ENCODE measurements around the gene BICC1. TPM values are rescaled to one million over a fixed set of nuclear protein-coding genes. Genes with fewer than 3 reads are reported as not detected.

The BICC1 gene
- total RNA-seq, 3 donors from 2014 or later: not detected

GRCh38 chr10:58647376-58648112, 134.9 kb downstream of the BICC1 start:
- H3K36me3 Mint-ChIP-seq (ENCODE audit: insufficient read depth): no peaks in the 10 kb centered on the region
- ATAC-seq (no peak), DNase-seq (no peak)
- H3K4me3 Mint-ChIP-seq: no peak overlapping the region
- H3K27me3 Mint-ChIP-seq (ENCODE audit: low read depth): no peaks in the 10 kb centered on the region
- no peaks in the 10 kb centered on the region for H3K9me3 Mint-ChIP-seq
- no peaks in the 10 kb centered on the region for H3K4me1 Mint-ChIP-seq (ENCODE audit: low read depth)

GRCh38 chr10:58648131-58648530, 135.5 kb downstream of the BICC1 start:
- Mint-ChIP-seq H3K9me3 (no peaks in the 10 kb centered on the region), H3K4me1 (ENCODE audit: low read depth) (no peaks in the 10 kb centered on the region), H3K36me3 (ENCODE audit: insufficient read depth) (no peaks in the 10 kb centered on the region), H3K27me3 (ENCODE audit: low read depth) (no peaks in the 10 kb centered on the region), H3K4me3 (no peak overlapping the region)
- DNase-seq (no peak), ATAC-seq (no peak)

- Mint-ChIP-seq H3K36me3 (ENCODE audit: insufficient read depth) (no peaks in the 10 kb centered on the region), H3K4me1 (ENCODE audit: low read depth) (no peaks in the 10 kb centered on the region), H3K27me3 (ENCODE audit: low read depth) (no peaks in the 10 kb centered on the region), H3K4me3 (no peak overlapping the region), H3K9me3 (no peaks in the 10 kb centered on the region)
- ATAC-seq (no peak), DNase-seq (no peak)
These were observed 138.4 kb downstream of the BICC1 start for GRCh38 chr10:58651040-58651439.

GRCh38 chr10:58651742-58652141, 139.1 kb downstream of the BICC1 start:
- Mint-ChIP-seq H3K9me3 (no peaks in the 10 kb centered on the region), H3K4me1 (ENCODE audit: low read depth) (no peaks in the 10 kb centered on the region), H3K4me3 (no peak overlapping the region), H3K27me3 (ENCODE audit: low read depth) (no peaks in the 10 kb centered on the region), H3K36me3 (ENCODE audit: insufficient read depth) (no peaks in the 10 kb centered on the region)
- DNase-seq: no peak
- ATAC-seq: no peak

GRCh38 chr10:58653139-58653538, 140.5 kb downstream of the BICC1 start:
- DNase-seq (no peak), ATAC-seq (no peak)
- no peaks in the 10 kb centered on the region for H3K4me1 Mint-ChIP-seq (ENCODE audit: low read depth)
- H3K36me3 Mint-ChIP-seq (ENCODE audit: insufficient read depth): no peaks in the 10 kb centered on the region
- H3K27me3 Mint-ChIP-seq (ENCODE audit: low read depth): no peaks in the 10 kb centered on the region
- H3K9me3 Mint-ChIP-seq: no peaks in the 10 kb centered on the region
- no peak overlapping the region for H3K4me3 Mint-ChIP-seq

GRCh38 chr10:58660575-58661255, 148.0 kb downstream of the BICC1 start:
- Mint-ChIP-seq H3K9me3 (peaks cover 19% of the 10 kb centered on the region), H3K4me1 (ENCODE audit: low read depth) (peaks cover 2% of the 10 kb centered on the region), H3K36me3 (ENCODE audit: insufficient read depth) (no peaks in the 10 kb centered on the region), H3K27me3 (ENCODE audit: low read depth) (no peaks in the 10 kb centered on the region), H3K4me3 (no peak overlapping the region)
- DNase-seq (no peak), ATAC-seq (no peak)

GRCh38 chr10:58661336-58661735, 148.7 kb downstream of the BICC1 start:
- Mint-ChIP-seq H3K4me3 (no peak overlapping the region), H3K4me1 (ENCODE audit: low read depth) (peaks cover 6% of the 10 kb centered on the region), H3K27me3 (ENCODE audit: low read depth) (no peaks in the 10 kb centered on the region), H3K9me3 (peaks cover 19% of the 10 kb centered on the region), H3K36me3 (ENCODE audit: insufficient read depth) (no peaks in the 10 kb centered on the region)
- no peak for DNase-seq
- ATAC-seq: no peak

- H3K27me3 Mint-ChIP-seq (ENCODE audit: low read depth): no peaks in the 10 kb centered on the region
- peaks cover 19% of the 10 kb centered on the region for H3K9me3 Mint-ChIP-seq
- ATAC-seq (no peak), DNase-seq (no peak)
- H3K4me1 Mint-ChIP-seq (ENCODE audit: low read depth): peaks cover 10% of the 10 kb centered on the region
- no peak overlapping the region for H3K4me3 Mint-ChIP-seq
- no peaks in the 10 kb centered on the region for H3K36me3 Mint-ChIP-seq (ENCODE audit: insufficient read depth)
These were observed 149.2 kb downstream of the BICC1 start for GRCh38 chr10:58661902-58662301.

GRCh38 chr10:58662314-58662713, 149.6 kb downstream of the BICC1 start:
- H3K4me3 Mint-ChIP-seq: no peak overlapping the region
- H3K9me3 Mint-ChIP-seq: peaks cover 19% of the 10 kb centered on the region
- H3K4me1 Mint-ChIP-seq (ENCODE audit: low read depth): peaks cover 10% of the 10 kb centered on the region
- DNase-seq (no peak), ATAC-seq (no peak)
- H3K27me3 Mint-ChIP-seq (ENCODE audit: low read depth): no peaks in the 10 kb centered on the region
- no peaks in the 10 kb centered on the region for H3K36me3 Mint-ChIP-seq (ENCODE audit: insufficient read depth)

GRCh38 chr10:58665361-58665760, 152.7 kb downstream of the BICC1 start:
- H3K9me3 Mint-ChIP-seq: peaks cover 19% of the 10 kb centered on the region
- ATAC-seq: no peak
- H3K4me3 Mint-ChIP-seq: no peak overlapping the region

GRCh38 chr10:58666024-58666423, 153.4 kb downstream of the BICC1 start:
- H3K4me1 Mint-ChIP-seq (ENCODE audit: low read depth): peaks cover 10% of the 10 kb centered on the region
- no peaks in the 10 kb centered on the region for H3K27me3 Mint-ChIP-seq (ENCODE audit: low read depth)
- peak overlapping the region; percentile 54 for H3K4me3 Mint-ChIP-seq
- ATAC-seq (peak in 1 of 2 donors; percentile 32), DNase-seq (no peak)
- H3K9me3 Mint-ChIP-seq: peaks cover 19% of the 10 kb centered on the region
- H3K36me3 Mint-ChIP-seq (ENCODE audit: insufficient read depth): no peaks in the 10 kb centered on the region

More at GRCh38 chr10:58665361-58665760, 152.7 kb downstream of the BICC1 start:
- no peak for DNase-seq
- peaks cover 10% of the 10 kb centered on the region for H3K4me1 Mint-ChIP-seq (ENCODE audit: low read depth)
- no peaks in the 10 kb centered on the region for H3K27me3 Mint-ChIP-seq (ENCODE audit: low read depth)
- no peaks in the 10 kb centered on the region for H3K36me3 Mint-ChIP-seq (ENCODE audit: insufficient read depth)

GRCh38 chr10:58667658-58668310, 155.1 kb downstream of the BICC1 start:
- ATAC-seq: no peak
- H3K4me1 Mint-ChIP-seq (ENCODE audit: low read depth): peaks cover 10% of the 10 kb centered on the region
- no peak overlapping the region for H3K4me3 Mint-ChIP-seq
- H3K9me3 Mint-ChIP-seq: peaks cover 19% of the 10 kb centered on the region
- no peaks in the 10 kb centered on the region for H3K36me3 Mint-ChIP-seq (ENCODE audit: insufficient read depth)
- DNase-seq: no peak
- no peaks in the 10 kb centered on the region for H3K27me3 Mint-ChIP-seq (ENCODE audit: low read depth)

- ATAC-seq (no peak), DNase-seq (no peak)
- Mint-ChIP-seq H3K27me3 (ENCODE audit: low read depth) (peaks cover 7% of the 10 kb centered on the region), H3K9me3 (no peaks in the 10 kb centered on the region), H3K4me1 (ENCODE audit: low read depth) (no peaks in the 10 kb centered on the region), H3K36me3 (ENCODE audit: insufficient read depth) (no peaks in the 10 kb centered on the region), H3K4me3 (no peak overlapping the region)
These were observed 160.2 kb downstream of the BICC1 start for GRCh38 chr10:58672845-58673244.

- H3K4me1 Mint-ChIP-seq (ENCODE audit: low read depth): no peaks in the 10 kb centered on the region
- H3K9me3 Mint-ChIP-seq: no peaks in the 10 kb centered on the region
- no peak overlapping the region for H3K4me3 Mint-ChIP-seq
- ATAC-seq: no peak
- no peaks in the 10 kb centered on the region for H3K36me3 Mint-ChIP-seq (ENCODE audit: insufficient read depth)
- DNase-seq: no peak
- peaks cover 7% of the 10 kb centered on the region for H3K27me3 Mint-ChIP-seq (ENCODE audit: low read depth)
These were observed 161.6 kb downstream of the BICC1 start for GRCh38 chr10:58674251-58674650.

GRCh38 chr10:58675321-58675720, 162.6 kb downstream of the BICC1 start:
- ATAC-seq (no peak), DNase-seq (no peak)
- Mint-ChIP-seq H3K27me3 (ENCODE audit: low read depth) (peaks cover 7% of the 10 kb centered on the region), H3K4me1 (ENCODE audit: low read depth) (no peaks in the 10 kb centered on the region), H3K9me3 (no peaks in the 10 kb centered on the region), H3K4me3 (no peak overlapping the region), H3K36me3 (ENCODE audit: insufficient read depth) (no peaks in the 10 kb centered on the region)

Measured in activated T-cell treated with anti-CD3 and anti-CD28 coated beads, Interleukin-2, amount 50 U/mL, for 4 hours (primary cell).